Measurements from ENCODE around the gene MANSC1.

The MANSC1 gene

DNA sequence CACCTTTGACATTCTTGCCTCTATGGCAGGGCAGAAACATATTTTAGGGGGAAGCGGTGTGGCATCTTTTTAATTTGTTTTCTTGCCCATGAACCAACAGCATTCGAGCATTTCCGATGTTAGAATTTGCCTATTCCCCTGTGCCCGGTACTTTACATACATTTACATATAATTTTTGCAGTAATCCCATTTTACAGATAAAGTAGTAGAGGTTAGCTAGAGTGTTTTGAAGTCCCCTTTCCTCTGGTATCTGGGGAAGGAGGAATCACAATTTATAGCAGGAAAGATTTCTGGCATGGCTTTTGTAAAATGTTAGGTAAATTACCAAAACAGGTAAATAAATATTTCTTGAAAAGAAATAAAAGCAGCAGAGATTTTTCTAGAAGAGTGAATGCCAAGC lies 8.5 kb upstream of the MANSC1 start:
- Histone ChIP-seq H3K14ac (ENCODE audit: low read length) (no peak overlapping the region), H2BK12ac (ENCODE audit: low read length) (no peak overlapping the region), H3K4me3 (ENCODE audit: low read depth, low read length) (no peak overlapping the region), H3K23ac (ENCODE audit: low read length) (no peak overlapping the region), H2AFZ (ENCODE audit: insufficient read depth, low read length, poor library complexity) (no peak overlapping the region), H3K36me3 (ENCODE audit: control insufficient read depth in 1 of 2, insufficient read depth in 2 of 2, low read length in 2 of 2) (peaks cover 0 to 3% of the 10 kb centered on the region in 2 experiments), H3K27ac (ENCODE audit: low read depth, low read length) (no peak overlapping the region), H4K12ac (ENCODE audit: low read depth, low read length) (no peak overlapping the region), H3K9ac (ENCODE audit: low read length) (no peak overlapping the region), H4K91ac (ENCODE audit: low read depth, low read length) (no peak overlapping the region), H3K9me3 (ENCODE audit: insufficient read depth, low read depth, low read length) (peaks cover 2% of the 10 kb centered on the region), H3K79me2 (ENCODE audit: control insufficient read depth, insufficient read depth, low read length, poor library complexity) (peaks cover 4% of the 10 kb centered on the region), H3K4ac (ENCODE audit: low read depth, low read length) (no peak overlapping the region), H3K4me2 (ENCODE audit: low read length) (no peak overlapping the region), H2AK5ac (ENCODE audit: low read length) (no peak overlapping the region), H3K4me1 (ENCODE audit: control insufficient read depth in 1 of 2, insufficient read depth in 2 of 2, low read length in 2 of 2) (no peaks in the 10 kb centered on the region), H4K8ac (ENCODE audit: low read depth, low read length) (no peak overlapping the region), H3K79me1 (ENCODE audit: low read length) (peaks cover 4% of the 10 kb centered on the region), H3K18ac (ENCODE audit: low read length) (no peak overlapping the region), H2BK5ac (ENCODE audit: low read depth, low read length, poor library complexity) (no peak overlapping the region), H3K27me3 (ENCODE audit: insufficient read depth, low read length) (no peaks in the 10 kb centered on the region), H2BK120ac (ENCODE audit: insufficient read depth, low read length, poor library complexity) (no peak overlapping the region)
- no peak for DNase-seq
- WGBS (ENCODE audit: extremely low coverage, insufficient coverage, insufficient read length): no CpG with 5 or more reads among the region's 4 CpGs

DNA sequence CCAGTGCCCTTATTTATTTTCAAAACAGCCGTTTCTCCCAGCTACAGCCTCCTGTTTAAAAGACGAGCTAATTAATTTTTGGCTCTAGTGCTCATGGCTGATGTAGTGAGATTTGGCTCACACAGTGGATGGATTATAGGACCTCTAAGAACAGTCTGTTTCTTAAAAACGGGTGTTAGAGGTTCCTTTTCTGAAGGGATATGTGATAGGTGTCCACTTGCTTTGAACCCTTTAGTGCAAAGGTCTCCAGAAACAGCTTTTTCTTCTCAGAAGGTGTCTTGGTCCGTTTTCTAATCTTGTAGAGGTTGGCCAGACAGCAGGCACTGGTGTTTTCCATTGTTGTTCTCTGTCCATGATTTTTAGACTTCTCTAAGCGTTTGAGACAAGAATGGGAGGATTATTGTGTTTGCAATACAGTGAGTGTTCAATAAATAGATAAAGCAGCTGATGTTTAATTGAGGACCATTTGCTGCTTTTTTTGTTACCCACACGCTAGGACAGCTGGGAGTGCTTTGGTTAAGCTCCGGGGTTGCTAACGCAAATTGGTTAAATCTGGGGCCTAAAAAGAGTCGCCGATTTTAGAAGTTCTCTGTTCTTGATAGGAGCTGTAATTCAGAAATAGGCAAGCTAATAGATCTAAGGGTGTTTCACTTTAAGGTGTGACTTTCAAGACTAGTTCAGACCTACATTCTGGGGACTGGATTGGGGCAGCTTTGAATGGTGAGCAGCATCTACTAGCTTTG lies 7.8 kb upstream of the MANSC1 start:
- WGBS (ENCODE audit: extremely low coverage, insufficient coverage, insufficient read length): no CpG with 5 or more reads among the region's 10 CpGs
- Histone ChIP-seq H3K79me2 (ENCODE audit: control insufficient read depth, insufficient read depth, low read length, poor library complexity) (peaks cover 4% of the 10 kb centered on the region), H3K4me1 (ENCODE audit: control insufficient read depth in 1 of 2, insufficient read depth in 2 of 2, low read length in 2 of 2) (no peaks in the 10 kb centered on the region), H3K4ac (ENCODE audit: low read depth, low read length) (no peak overlapping the region), H2AK5ac (ENCODE audit: low read length) (no peak overlapping the region), H2BK120ac (ENCODE audit: insufficient read depth, low read length, poor library complexity) (no peak overlapping the region), H4K8ac (ENCODE audit: low read depth, low read length) (peak overlapping the region; percentile 89), H3K9me3 (ENCODE audit: insufficient read depth, low read depth, low read length) (peaks cover 2% of the 10 kb centered on the region), H3K23ac (ENCODE audit: low read length) (no peak overlapping the region), H3K79me1 (ENCODE audit: low read length) (peaks cover 4% of the 10 kb centered on the region), H2AFZ (ENCODE audit: insufficient read depth, low read length, poor library complexity) (peak overlapping the region; percentile 85), H3K4me2 (ENCODE audit: low read length) (peak overlapping the region; percentile 93), H3K14ac (ENCODE audit: low read length) (no peak overlapping the region), H3K4me3 (ENCODE audit: low read depth, low read length) (peak overlapping the region; percentile 92), H3K27me3 (ENCODE audit: insufficient read depth, low read length) (no peaks in the 10 kb centered on the region), H3K36me3 (ENCODE audit: control insufficient read depth in 1 of 2, insufficient read depth in 2 of 2, low read length in 2 of 2) (peaks cover 0 to under 1% of the 10 kb centered on the region in 2 experiments), H2BK12ac (ENCODE audit: low read length) (no peak overlapping the region), H3K9ac (ENCODE audit: low read length) (peak overlapping the region; percentile 71), H3K27ac (ENCODE audit: low read depth, low read length) (no peak overlapping the region), H2BK5ac (ENCODE audit: low read depth, low read length, poor library complexity) (no peak overlapping the region), H4K91ac (ENCODE audit: low read depth, low read length) (no peak overlapping the region), H4K12ac (ENCODE audit: low read depth, low read length) (peak overlapping the region; percentile 72), H3K18ac (ENCODE audit: low read length) (no peak overlapping the region)
- DNase-seq: no peak

GRCh38 chr12:12356896-12357718 lies 7.1 kb upstream of the MANSC1 start, which contains the start of gene BORCS5:
Gene BORCS5 (plus strand): TSS chr12:12357078. CDS start chr12:12357452, 374 bp downstream.
- H3K27me3 ChIP-seq (ENCODE audit: insufficient read depth, low read length): no peaks in the 10 kb centered on the region
- H3K18ac ChIP-seq (ENCODE audit: low read length): peak within 1 kb of the TSS; percentile 58
- peaks cover 4% of the 10 kb centered on the region for H3K79me2 ChIP-seq (ENCODE audit: control insufficient read depth, insufficient read depth, low read length, poor library complexity)
- H3K23ac ChIP-seq (ENCODE audit: low read length): no peak within 1 kb of the TSS
- no peak within 1 kb of the TSS for H2AK5ac ChIP-seq (ENCODE audit: low read length)
- peaks cover 2% of the 10 kb centered on the region for H3K9me3 ChIP-seq (ENCODE audit: insufficient read depth, low read depth, low read length)
- H2BK5ac ChIP-seq (ENCODE audit: low read depth, low read length, poor library complexity): peak within 1 kb of the TSS; percentile 37
- peak within 1 kb of the TSS; percentile 85 for H2AFZ ChIP-seq (ENCODE audit: insufficient read depth, low read length, poor library complexity)
- peak within 1 kb of the TSS; percentile 16 for H2BK12ac ChIP-seq (ENCODE audit: low read length)
- peak within 1 kb of the TSS; percentile 89 for H4K8ac ChIP-seq (ENCODE audit: low read depth, low read length)
- H3K36me3 ChIP-seq (ENCODE audit: control insufficient read depth in 1 of 2, insufficient read depth in 2 of 2, low read length in 2 of 2): no peaks in the 10 kb centered on the region
- no peaks in the 10 kb centered on the region for H3K4me1 ChIP-seq (ENCODE audit: control insufficient read depth in 1 of 2, insufficient read depth in 2 of 2, low read length in 2 of 2)
- peak within 1 kb of the TSS; percentile 58 for H3K4ac ChIP-seq (ENCODE audit: low read depth, low read length)
- peak within 1 kb of the TSS; percentile 71 for H3K14ac ChIP-seq (ENCODE audit: low read length)
- H3K4me3 ChIP-seq (ENCODE audit: low read depth, low read length): peak within 1 kb of the TSS; percentile 92
- peak within 1 kb of the TSS; percentile 70 for H2BK120ac ChIP-seq (ENCODE audit: insufficient read depth, low read length, poor library complexity)
- H4K12ac ChIP-seq (ENCODE audit: low read depth, low read length): peak within 1 kb of the TSS; percentile 72
- H3K79me1 ChIP-seq (ENCODE audit: low read length): peaks cover 4% of the 10 kb centered on the region
- H3K4me2 ChIP-seq (ENCODE audit: low read length): peak within 1 kb of the TSS; percentile 93
- H3K27ac ChIP-seq (ENCODE audit: low read depth, low read length): peak within 1 kb of the TSS; percentile 57
- WGBS (ENCODE audit: extremely low coverage, insufficient coverage, insufficient read length): no CpG with 5 or more reads among the region's 72 CpGs
- DNase-seq: peak; percentile 98 to 99
- H3K9ac ChIP-seq (ENCODE audit: low read length): peak within 1 kb of the TSS; percentile 71
- H4K91ac ChIP-seq (ENCODE audit: low read depth, low read length): peak within 1 kb of the TSS; percentile 33

GRCh38 chr12:12356467-12356895 lies 6.4 kb upstream of the MANSC1 start:
- no peak overlapping the region for H3K4ac ChIP-seq (ENCODE audit: low read depth, low read length)
- WGBS (ENCODE audit: extremely low coverage, insufficient coverage, insufficient read length): no CpG with 5 or more reads among the region's 5 CpGs
- H4K8ac ChIP-seq (ENCODE audit: low read depth, low read length): peak overlapping the region; percentile 8
- H3K14ac ChIP-seq (ENCODE audit: low read length): no peak overlapping the region
- no peaks in the 10 kb centered on the region for H3K36me3 ChIP-seq (ENCODE audit: control insufficient read depth in 1 of 2, insufficient read depth in 2 of 2, low read length in 2 of 2)
- no peak overlapping the region for H3K9ac ChIP-seq (ENCODE audit: low read length)
- no peak overlapping the region for H3K27ac ChIP-seq (ENCODE audit: low read depth, low read length)
- DNase-seq: no peak
- no peak overlapping the region for H3K18ac ChIP-seq (ENCODE audit: low read length)
- H3K27me3 ChIP-seq (ENCODE audit: insufficient read depth, low read length): no peaks in the 10 kb centered on the region
- H3K79me2 ChIP-seq (ENCODE audit: control insufficient read depth, insufficient read depth, low read length, poor library complexity): peaks cover 4% of the 10 kb centered on the region
- H3K9me3 ChIP-seq (ENCODE audit: insufficient read depth, low read depth, low read length): peaks cover 2% of the 10 kb centered on the region
- no peak overlapping the region for H2AFZ ChIP-seq (ENCODE audit: insufficient read depth, low read length, poor library complexity)
- no peak overlapping the region for H4K12ac ChIP-seq (ENCODE audit: low read depth, low read length)
- no peak overlapping the region for H3K4me3 ChIP-seq (ENCODE audit: low read depth, low read length)
- no peak overlapping the region for H2AK5ac ChIP-seq (ENCODE audit: low read length)
- no peak overlapping the region for H2BK120ac ChIP-seq (ENCODE audit: insufficient read depth, low read length, poor library complexity)
- peak overlapping the region; percentile 93 for H3K4me2 ChIP-seq (ENCODE audit: low read length)
- H3K23ac ChIP-seq (ENCODE audit: low read length): no peak overlapping the region
- H3K79me1 ChIP-seq (ENCODE audit: low read length): peaks cover 4% of the 10 kb centered on the region
- H2BK12ac ChIP-seq (ENCODE audit: low read length): no peak overlapping the region
- no peak overlapping the region for H2BK5ac ChIP-seq (ENCODE audit: low read depth, low read length, poor library complexity)
- no peaks in the 10 kb centered on the region for H3K4me1 ChIP-seq (ENCODE audit: control insufficient read depth in 1 of 2, insufficient read depth in 2 of 2, low read length in 2 of 2)
- H4K91ac ChIP-seq (ENCODE audit: low read depth, low read length): peak overlapping the region; percentile 2
